ENCODE measurements around the gene VAMP8.
"Not testable (repeated sequence)": the region's sequence is repeated elsewhere in the genome, so short reads cannot be mapped to it uniquely, and the experiment has no call there.

VAMP8 gene

GRCh38 chr2:85600951-85601770 is 23.8 kb downstream of the VAMP8 start:
- no peak for DNase-seq

DNA sequence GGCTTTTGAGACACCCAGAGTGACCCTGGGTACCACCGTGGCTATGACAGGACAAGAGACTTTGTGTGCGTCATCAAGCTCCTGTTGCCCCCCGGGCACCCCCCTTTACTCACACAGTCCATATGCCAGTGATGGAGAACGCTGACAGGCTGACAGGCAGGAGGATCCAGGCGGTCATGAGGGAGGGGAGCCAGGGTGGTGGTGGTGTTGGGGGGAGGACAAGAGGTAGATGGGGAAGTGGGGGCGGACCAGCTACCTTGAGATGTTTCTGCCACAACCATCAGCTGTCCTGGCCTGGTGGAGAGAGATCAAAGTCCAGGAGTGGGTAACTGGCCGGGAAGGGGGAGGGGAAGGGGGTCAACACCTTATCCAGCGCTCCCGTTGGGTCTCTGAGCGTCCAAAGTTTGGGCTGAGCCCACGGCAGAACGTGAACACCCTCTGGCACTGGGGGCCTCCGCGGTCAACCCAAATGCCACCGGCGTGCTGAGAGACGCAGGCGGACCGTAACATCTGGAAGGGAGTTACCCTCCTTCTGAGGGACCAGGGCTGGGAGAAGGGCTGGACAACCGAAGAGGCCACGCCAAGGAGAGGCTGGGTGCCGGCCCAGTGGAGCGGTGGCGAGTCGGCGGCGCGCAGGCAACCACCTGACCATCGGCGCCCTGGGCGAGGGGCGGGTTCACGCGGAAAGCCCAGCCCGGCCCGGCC is 24.5 kb downstream of the VAMP8 start:
- DNase-seq = no peak

GRCh38 chr2:85602476-85603234 is 25.3 kb downstream of the VAMP8 start, which contains the start of gene TMEM150A:
TSS of gene TMEM150A (minus strand) at chr2:85602698. CDS start at chr2:85601948, 750 bp downstream.
- DNase-seq = peak; percentile 87

- DNase-seq = not testable (repeated sequence)
These were observed 26.7 kb downstream of the VAMP8 start for GRCh38 chr2:85604133-85604444.

DNA sequence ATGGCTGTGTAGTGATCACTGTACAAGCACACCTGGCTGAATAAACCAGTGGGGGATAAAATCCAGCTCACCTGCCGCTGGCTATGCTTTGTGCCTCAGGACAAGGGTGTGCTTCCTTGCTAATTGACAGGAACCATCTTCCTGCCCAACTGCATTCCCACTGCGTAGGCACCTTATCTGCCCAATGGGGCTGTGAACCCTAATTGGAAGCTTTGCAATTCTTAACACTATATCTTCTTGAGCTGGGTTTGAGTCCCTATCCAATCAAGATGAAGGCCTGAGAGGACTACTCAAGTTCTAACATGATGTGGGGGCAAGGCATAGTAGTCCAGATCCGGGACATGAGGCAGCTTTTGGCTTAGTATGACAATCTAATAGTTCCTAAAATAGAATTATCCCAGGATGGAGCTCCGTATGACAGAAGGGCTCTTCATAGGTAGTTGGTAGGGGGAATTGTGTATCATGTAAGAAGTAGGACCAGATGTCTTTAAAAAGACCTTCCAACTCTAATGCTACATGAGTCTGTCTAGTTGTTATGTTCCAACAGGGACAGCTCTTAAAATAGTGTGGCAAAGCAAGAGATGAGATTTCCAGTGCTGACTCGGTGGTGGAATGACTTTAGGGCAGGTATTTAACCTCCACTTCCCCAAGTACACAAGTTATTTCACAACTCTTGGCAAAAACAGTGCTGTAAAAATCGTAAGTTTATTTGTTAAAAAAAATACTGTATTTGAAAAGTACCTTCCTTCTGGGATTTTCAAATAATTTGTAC is 27.4 kb downstream of the VAMP8 start:
- no peak for DNase-seq

DNA sequence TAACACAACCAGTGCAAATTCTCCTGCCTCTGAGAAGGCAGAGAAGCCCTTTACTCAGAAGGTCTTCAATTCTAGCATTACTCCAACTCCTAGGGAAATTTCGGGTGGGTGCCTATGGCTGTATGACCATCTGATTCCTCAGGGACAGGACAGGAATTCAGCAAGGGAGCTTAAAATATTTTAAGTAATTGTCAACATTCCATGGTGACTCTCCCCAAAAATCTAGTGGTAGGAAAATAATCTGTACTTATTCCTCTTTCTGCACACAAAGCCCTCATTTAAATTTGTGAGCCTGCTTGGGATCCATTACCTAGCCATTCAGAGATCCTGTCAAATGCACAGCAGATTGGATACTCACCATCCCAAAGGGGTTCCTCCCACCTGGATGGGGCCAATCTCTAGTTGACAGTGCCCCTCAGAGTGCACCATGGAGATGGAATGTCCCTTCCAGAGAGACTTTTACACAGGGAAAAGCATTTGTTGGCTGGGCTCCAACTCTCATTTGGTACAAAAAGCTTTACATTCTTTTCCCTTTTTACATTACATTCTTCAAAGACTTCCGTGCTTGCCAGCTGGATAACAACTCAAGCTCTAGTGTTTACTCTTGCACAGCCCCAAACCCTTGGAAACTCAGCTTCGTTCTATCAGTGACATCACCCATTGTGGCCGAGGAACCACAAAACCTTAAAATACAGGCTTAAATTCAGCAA is 28.2 kb downstream of the VAMP8 start:
- no peak for DNase-seq

GRCh38 chr2:85606116-85606455 is 28.7 kb downstream of the VAMP8 start:
- no peak for DNase-seq

GRCh38 chr2:85607268-85608215 is 30.2 kb downstream of the VAMP8 start:
- DNase-seq = no peak

GRCh38 chr2:85611217-85611704 is 33.9 kb downstream of the VAMP8 start:
- no peak for DNase-seq

DNA sequence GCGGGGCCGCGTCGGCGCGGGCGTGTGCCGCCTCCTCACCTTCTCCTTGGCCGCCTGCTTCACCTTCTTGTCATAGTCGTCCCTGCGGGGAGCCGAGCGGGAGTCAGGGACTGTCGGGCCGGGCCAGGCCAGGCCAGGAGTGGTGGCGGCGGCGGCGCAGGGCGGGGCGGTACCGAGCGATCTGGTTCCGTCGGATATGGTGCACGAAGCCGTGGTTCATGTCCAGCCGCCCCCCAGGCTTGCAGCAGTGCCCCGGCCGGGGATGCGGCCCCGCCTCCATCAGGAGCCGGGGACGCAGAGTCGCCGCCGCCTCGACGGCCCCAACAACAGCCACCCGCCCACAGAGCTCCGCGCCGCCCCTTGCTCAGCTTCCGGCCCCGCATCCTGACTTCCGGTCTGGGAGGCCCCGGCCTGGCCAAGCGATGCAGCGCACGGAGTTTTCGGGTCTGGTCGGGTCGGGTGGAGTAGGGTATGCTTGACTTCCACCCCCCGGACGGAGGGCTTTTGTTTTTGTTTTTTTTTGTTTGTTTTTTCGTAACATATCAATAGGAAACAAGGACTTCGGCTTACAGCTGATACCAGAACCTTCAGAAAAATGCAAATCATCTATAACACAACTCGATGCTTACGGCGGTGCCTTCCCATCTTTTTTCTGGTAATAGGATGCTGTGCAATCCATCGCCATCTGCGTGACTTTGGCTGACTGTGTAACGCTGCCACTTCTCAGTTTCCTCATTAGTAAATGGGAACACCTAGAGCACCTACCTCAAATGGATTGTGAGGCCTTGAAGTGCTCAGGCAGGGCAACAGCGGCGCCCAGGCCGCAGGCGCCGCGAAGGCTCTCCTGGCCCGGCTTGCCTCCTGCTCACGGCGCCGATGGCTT is 34.6 kb downstream of the VAMP8 start, which contains the start of gene C2orf68:
Gene C2orf68, minus strand, starts transcription at position 362 of the 883 bp plus-strand sequence. Its CDS starts 82 bp downstream, at position 280.
- DNase-seq = peak; percentile 82

DNA sequence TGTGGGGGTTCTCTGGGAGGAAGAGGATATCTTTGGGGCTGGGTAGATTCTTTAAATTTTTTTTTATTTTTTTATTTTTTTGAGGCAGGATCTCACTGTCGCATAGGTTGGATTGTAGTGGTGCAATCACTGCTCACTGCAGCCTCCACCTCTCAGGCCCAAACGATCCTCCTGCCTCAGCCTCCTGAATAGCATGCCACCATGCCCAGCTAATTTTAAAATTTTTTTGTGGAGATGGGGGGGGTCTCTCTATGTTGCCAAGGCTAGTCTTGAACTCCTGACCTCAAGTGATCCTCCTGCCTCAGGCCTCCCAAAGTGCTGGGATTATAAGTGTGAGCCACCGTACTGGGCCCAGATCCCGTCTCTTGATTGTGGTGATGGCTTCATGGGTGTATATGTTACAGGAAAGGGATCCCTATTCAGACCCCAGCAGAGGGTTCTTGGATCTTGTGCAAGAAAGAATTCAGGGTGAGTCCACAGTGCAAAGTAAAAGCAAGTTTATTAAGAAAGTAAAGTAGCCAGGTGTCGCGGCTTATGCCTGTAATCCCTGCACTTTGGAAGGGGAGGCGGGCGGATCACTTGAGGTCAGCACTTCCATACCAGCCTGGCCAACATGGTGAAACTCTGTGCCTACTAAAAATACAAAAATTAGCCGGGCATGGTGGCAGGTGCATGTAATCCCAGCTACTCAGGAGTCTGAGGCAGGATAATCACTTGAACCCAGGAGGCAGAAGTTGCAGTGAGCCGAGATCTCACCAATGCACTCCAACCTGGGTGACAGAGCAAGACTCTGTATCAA is 36.5 kb downstream of the VAMP8 start:
- no peak for DNase-seq

GRCh38 chr2:85614757-85615156 is 37.4 kb downstream of the VAMP8 start:
- DNase-seq = not testable (repeated sequence)

DNA sequence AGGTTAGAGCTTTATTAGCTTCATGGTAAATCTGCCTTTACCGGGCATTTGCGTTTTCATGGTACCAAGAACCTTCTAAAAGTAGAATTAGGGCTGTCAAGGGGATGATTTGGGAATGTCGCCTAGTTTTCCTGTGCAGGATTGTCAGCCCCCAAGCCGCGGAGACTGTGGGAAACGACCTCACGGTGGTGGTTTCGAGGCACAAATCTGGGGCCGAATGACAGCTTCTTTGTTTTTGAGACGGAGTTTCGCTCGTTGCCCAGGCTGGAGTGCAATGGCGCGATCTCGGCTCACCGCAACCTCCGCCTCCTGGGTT is 38.0 kb downstream of the VAMP8 start:
- no peak for DNase-seq

- DNase-seq = not testable (repeated sequence)
These were observed 40.3 kb downstream of the VAMP8 start for GRCh38 chr2:85617723-85618122.

DNA sequence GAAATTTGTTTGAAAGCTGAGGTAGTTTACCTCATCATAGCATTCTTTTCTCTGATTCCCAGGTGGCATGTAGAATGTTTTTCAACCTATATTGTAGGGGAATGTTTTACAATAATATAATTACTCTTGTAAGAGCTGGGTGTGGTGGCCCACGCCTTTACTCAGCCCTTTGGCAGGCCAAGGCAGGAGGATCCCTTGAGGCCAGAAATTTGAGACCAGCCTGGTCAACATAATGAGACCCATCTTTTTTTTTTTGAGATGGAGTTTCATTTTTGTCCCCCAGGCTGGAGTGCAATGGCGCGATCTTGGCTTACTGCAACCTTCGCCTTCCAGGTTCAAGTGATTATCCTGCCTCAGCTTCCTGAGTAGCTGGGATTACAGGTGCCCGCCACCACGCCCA is 42.2 kb downstream of the VAMP8 start:
- no peak for DNase-seq

GRCh38 chr2:85621338-85621737 is 44.0 kb downstream of the VAMP8 start:
- DNase-seq = no peak

DNA sequence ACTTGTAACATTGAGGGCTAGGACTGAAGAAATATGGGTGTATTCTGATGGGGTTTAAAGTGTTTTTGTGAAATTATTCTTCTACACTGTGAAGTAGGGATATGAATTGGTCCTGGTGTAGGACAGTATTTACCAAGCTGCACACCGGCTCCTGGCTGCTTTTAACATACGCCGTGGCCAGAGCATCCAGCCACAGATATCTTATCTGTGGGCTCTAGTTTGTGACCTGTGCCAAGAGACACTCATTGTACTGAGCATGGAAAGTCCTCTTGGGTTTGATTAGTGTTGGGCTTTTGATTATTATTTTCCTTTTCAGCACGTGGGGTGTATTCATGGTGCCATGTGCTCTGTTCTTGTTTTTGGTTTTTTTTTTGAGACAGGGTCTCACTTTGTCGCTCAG is 46.6 kb downstream of the VAMP8 start:
- DNase-seq = no peak

DNA sequence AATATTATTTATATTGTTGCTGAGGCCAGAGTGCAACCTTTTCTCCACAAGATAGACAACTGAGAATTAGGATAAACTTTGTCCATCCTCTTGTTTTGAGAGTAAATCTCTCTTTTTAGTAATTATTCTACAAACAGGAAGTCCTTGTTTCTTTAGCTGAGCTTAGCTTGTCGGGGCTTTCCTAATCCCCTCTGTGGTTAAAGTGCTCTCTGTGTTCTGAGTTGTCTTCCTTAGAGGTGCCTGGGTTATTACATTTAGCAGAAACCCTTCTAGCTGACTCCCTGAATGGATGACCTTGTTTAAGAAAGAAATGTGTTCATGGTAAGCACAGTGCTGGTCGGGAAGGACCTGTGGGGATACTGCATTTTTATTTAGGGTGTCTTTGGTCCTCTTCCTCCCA is 51.3 kb downstream of the VAMP8 start:
- no peak for DNase-seq

DNA sequence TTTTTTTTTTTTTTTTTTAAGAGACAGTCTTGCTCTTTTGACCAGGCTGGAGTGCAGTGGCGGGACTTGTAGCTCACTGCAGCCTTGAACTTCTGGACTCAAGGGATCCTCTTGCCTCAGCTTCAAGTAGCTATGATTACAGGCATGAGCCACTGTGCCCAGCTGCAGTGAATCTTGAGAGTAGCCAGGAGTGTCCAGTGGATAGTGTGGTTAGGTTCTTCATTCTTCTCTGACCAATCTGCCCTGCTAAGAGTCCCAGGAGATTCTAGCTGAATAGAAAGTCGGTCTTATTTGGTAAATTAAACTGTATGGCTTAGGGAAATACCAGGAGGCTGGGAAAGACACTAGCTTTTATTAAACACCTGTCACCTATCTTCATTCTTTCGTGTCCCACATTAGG is 53.9 kb downstream of the VAMP8 start:
- DNase-seq = no peak
